K562 (cell line): ENCODE data around the gene PTPRO. TPM values are rescaled to one million over a fixed set of nuclear protein-coding genes. Genes with fewer than 3 reads are reported as not detected.

ENCODE experiments used
- CHD7 ChIP-seq: fragments of 200-600 bp; sonication (generic); IDR thresholded peaks from one replicate; pipeline ENCODE4 v1.6.1; 2012; ENCODE audit warnings: mild to moderate bottlenecking, low read depth, low read length, inconsistent platforms
- HMGXB4 ChIP-seq: sonication (generic); formaldehyde crosslinking; IDR thresholded peaks from 2 replicates; pipeline ENCODE4 v1.8.1; 2023; ENCODE audit warnings: mild to moderate bottlenecking, missing genetic modification reagents
- MTF1 ChIP-seq: fragments of 250-450 bp; sonication (Bioruptor Pico); IDR thresholded peaks from 2 replicates; pipeline ENCODE4 v1.9.0; 2021; ENCODE audit warnings: moderate library complexity, mild to moderate bottlenecking, inconsistent platforms, borderline replicate concordance
- POU5F1 ChIP-seq: fragments of 150-350 bp; IDR thresholded peaks from 2 replicates; pipeline ENCODE4 v1.6.1; 2014; ENCODE audit warnings: borderline replicate concordance, low read length, low read depth, mild to moderate bottlenecking; ENCODE audit not compliant: partially characterized antibody
- polyA plus RNA-seq, 8 experiments: library from polyadenylated mRNA; depleted of rRNA in 4 of 8; stranded (reverse) in 5 of 8; unstranded in 3 of 8; fragments of >200 nt; fragmentation: Nextera tagmentation in 2 of 8; fragmentation: Illumina TruSeq in 1 of 8; extraction: Ambion mirVana in 2 of 8; extraction: Trizol in 1 of 8; gene quantifications; 2 replicates each; pipeline versions ENCODE4 v1.2.1 to v1.2.3, GENCODE V29; 2011 to 2014; ENCODE audit warnings: inconsistent platforms in 1 of 8, missing spikeins in 1 of 8
- total RNA-seq, 7 experiments: library from RNA; depleted of rRNA in 6 of 7; stranded (reverse); fragments of >200 nt in 6 of 7; fragmentation: Illumina TruSeq in 2 of 7; extraction: Trizol in 2 of 7; gene quantifications; 2 replicates each; pipeline versions ENCODE4 v1.2.1 to v1.2.3, GENCODE V29; 2011 to 2021; ENCODE audit warnings: low replicate concordance in 1 of 7

The PTPRO gene
- total and polyA plus RNA-seq, 9 of the 15 experiments (the other 6 are each of a cell fraction or from before 2014, with no cell fraction given), result 0.22 TPM; not detected in 8

GRCh38 chr12:15411842-15412241, 89.5 kb downstream of the PTPRO start (continued):
- no peak for TF ChIP-seq CHD7
- TF ChIP-seq POU5F1, result no peak
- no peak for TF ChIP-seq MTF1
- no peak for TF ChIP-seq HMGXB4
- TF ChIP-seq, all 486 proteins: peak for 0
